HEK293 (cell line): Measurements from ENCODE around the gene CCDC92.
A peak's percentile ranks its signal among the peaks of the same experiment; 100 is the strongest.

Experiments used
- CTCF ChIA-PET: fragments of 350-600 bp; formaldehyde crosslinking; extraction: SDS; loops from one replicate; lab custom pipeline; 2021; ENCODE audit warnings: antibody characterized with exemption; lab: Yijun Ruan, JAX
- POLR2A ChIA-PET: fragments of 300-600 bp; formaldehyde crosslinking; extraction: SDS; loops from one replicate; lab custom pipeline; 2020; ENCODE audit warnings: antibody characterized with exemption, inconsistent platforms; lab: Yijun Ruan, JAX
- H3K27ac ChIP-seq: fragments of 200-500 bp; sonication (Bioruptor generic); 2 replicates; pipeline ENCODE4 v1.5.1; 2014; ENCODE audit warnings: low read depth, low read length, control low read depth, inconsistent platforms; ENCODE audit errors: extremely low read depth
- H3K36me3 ChIP-seq, 2 experiments: fragments of 200-500 bp in 1 of 2; sonication (Bioruptor generic) in 1 of 2; 1 replicate in 1 of 2; 2 replicates in 1 of 2; pipeline ENCODE4 v1.5.1; 2014 to 2017; ENCODE audit warnings: inconsistent platforms in 2 of 2, low read length in 2 of 2; ENCODE audit not compliant: control insufficient read depth in 2 of 2, insufficient read depth in 1 of 2
- H3K4me1 ChIP-seq: fragments of 200-500 bp; sonication (Bioruptor generic); 2 replicates; pipeline ENCODE4 v1.5.1; 2014; ENCODE audit warnings: mild to moderate bottlenecking, low read length, inconsistent platforms; ENCODE audit not compliant: control insufficient read depth, insufficient read depth
- H3K4me3 ChIP-seq: 2 replicates; pipeline ENCODE4 v1.5.1; 2011; ENCODE audit warnings: low read depth, mild to moderate bottlenecking, control low read depth, low read length, moderate library complexity
- H3K9me3 ChIP-seq: fragments of 200-500 bp; sonication (Bioruptor generic); 2 replicates; pipeline ENCODE4 v1.5.1; 2014; ENCODE audit warnings: low read depth, low read length, inconsistent platforms; ENCODE audit not compliant: control insufficient read depth, insufficient read depth
- HOXA7 ChIP-seq: sonication (generic); formaldehyde crosslinking; IDR thresholded peaks from 2 replicates; pipeline ENCODE4 v1.8.1; 2022; ENCODE audit warnings: missing genetic modification reagents, borderline replicate concordance
- KLF10 ChIP-seq: fragments of 450-650 bp; IDR thresholded peaks from 2 replicates; pipeline ENCODE4 v1.5.1; 2018; ENCODE audit warnings: missing biosample characterization, mild to moderate bottlenecking, missing genetic modification characterization
- SP7 ChIP-seq: fragments of 450-650 bp; formaldehyde crosslinking; IDR thresholded peaks from 2 replicates; pipeline ENCODE4 v1.5.1; 2016; ENCODE audit warnings: missing biosample characterization, missing genetic modification characterization
- WT1 ChIP-seq: fragments of 450-650 bp; formaldehyde crosslinking; IDR thresholded peaks from 2 replicates; pipeline ENCODE4 v1.5.1; 2016; ENCODE audit warnings: missing biosample characterization, missing genetic modification characterization
- ZFHX2 ChIP-seq: fragments of 450-650 bp; formaldehyde crosslinking; conservative IDR thresholded peaks from 2 replicates; pipeline ENCODE4 v1.5.1; 2016; ENCODE audit warnings: missing biosample characterization, missing genetic modification characterization
- ZIC2 ChIP-seq: fragments of 450-650 bp; formaldehyde crosslinking; IDR thresholded peaks from 2 replicates; pipeline ENCODE4 v1.5.1; 2016; ENCODE audit warnings: missing biosample characterization, missing genetic modification characterization
- ZNF155 ChIP-seq: fragments of 450-650 bp; formaldehyde crosslinking; IDR thresholded peaks from 2 replicates; pipeline ENCODE4 v1.5.1; 2016; ENCODE audit warnings: missing biosample characterization, missing genetic modification characterization
- ZNF157 ChIP-seq: fragments of 450-650 bp; formaldehyde crosslinking; IDR thresholded peaks from 2 replicates; pipeline ENCODE4 v1.5.1; 2016; ENCODE audit warnings: missing biosample characterization, missing genetic modification characterization
- ZNF169 ChIP-seq: fragments of 450-650 bp; formaldehyde crosslinking; IDR thresholded peaks from 2 replicates; pipeline ENCODE4 v1.5.1; 2016; ENCODE audit warnings: missing biosample characterization, missing genetic modification characterization
- ZNF24 ChIP-seq: fragments of 450-650 bp; formaldehyde crosslinking; IDR thresholded peaks from 2 replicates; pipeline ENCODE4 v1.5.1; 2016; ENCODE audit warnings: missing biosample characterization, missing genetic modification characterization
- ZNF335 ChIP-seq: fragments of 450-650 bp; formaldehyde crosslinking; conservative IDR thresholded peaks from 2 replicates; pipeline ENCODE4 v1.5.1; 2016; ENCODE audit warnings: missing biosample characterization, missing genetic modification characterization
- ZNF350 ChIP-seq: fragments of 450-650 bp; formaldehyde crosslinking; IDR thresholded peaks from 2 replicates; pipeline ENCODE4 v1.5.0; 2017; ENCODE audit warnings: missing biosample characterization, mild to moderate bottlenecking, missing genetic modification characterization
- ZNF518A ChIP-seq: fragments of 450-650 bp; formaldehyde crosslinking; conservative IDR thresholded peaks from 2 replicates; pipeline ENCODE4 v1.5.1; 2016; ENCODE audit warnings: low read depth, missing biosample characterization, missing genetic modification characterization
- ZNF529 ChIP-seq: fragments of 450-650 bp; formaldehyde crosslinking; IDR thresholded peaks from 2 replicates; pipeline ENCODE4 v1.5.1; 2017; ENCODE audit warnings: missing genetic modification characterization, missing biosample characterization; ENCODE audit not compliant: insufficient replicate concordance
- ZNF549 ChIP-seq: fragments of 450-650 bp; IDR thresholded peaks from 2 replicates; pipeline ENCODE4 v1.5.1; 2018; ENCODE audit warnings: missing biosample characterization, missing genetic modification characterization, mild to moderate bottlenecking, inconsistent platforms, moderate library complexity
- ZNF664 ChIP-seq: fragments of 450-650 bp; formaldehyde crosslinking; IDR thresholded peaks from 2 replicates; pipeline ENCODE4 v1.5.1; 2016; ENCODE audit warnings: missing biosample characterization, missing genetic modification characterization
- ZNF777 ChIP-seq: fragments of 450-650 bp; formaldehyde crosslinking; IDR thresholded peaks from 2 replicates; pipeline ENCODE4 v1.5.1; 2017; ENCODE audit warnings: missing biosample characterization, missing genetic modification characterization, borderline replicate concordance
- ZNF791 ChIP-seq: fragments of 450-650 bp; formaldehyde crosslinking; IDR thresholded peaks from 2 replicates; pipeline ENCODE4 v1.5.1; 2016; ENCODE audit warnings: missing biosample characterization, missing genetic modification characterization
- ZNF837 ChIP-seq: fragments of 450-650 bp; formaldehyde crosslinking; IDR thresholded peaks from 2 replicates; pipeline ENCODE4 v1.5.1; 2016; ENCODE audit warnings: missing biosample characterization, missing genetic modification characterization
- ZSCAN5A ChIP-seq: fragments of 450-650 bp; formaldehyde crosslinking; IDR thresholded peaks from 2 replicates; pipeline ENCODE4 v1.5.1; 2016; ENCODE audit warnings: missing biosample characterization, missing genetic modification characterization
- ZXDB ChIP-seq: fragments of 450-650 bp; formaldehyde crosslinking; IDR thresholded peaks from 2 replicates; pipeline ENCODE4 v1.5.1; 2016; ENCODE audit warnings: missing biosample characterization, missing genetic modification characterization
- TF ChIP-seq, protein P1 (sequence below): fragments of 450-650 bp; formaldehyde crosslinking; IDR thresholded peaks from 2 replicates; pipeline ENCODE4 v1.5.0; 2017; ENCODE audit warnings: missing biosample characterization, missing genetic modification characterization, borderline replicate concordance

Gene CCDC92

GRCh38 chr12:123995023-123995748 is 22.6 kb upstream of the CCDC92 start (continued):
- TF ChIP-seq ZNF157 (tag by site-specific recombination), result no peak

DNA sequence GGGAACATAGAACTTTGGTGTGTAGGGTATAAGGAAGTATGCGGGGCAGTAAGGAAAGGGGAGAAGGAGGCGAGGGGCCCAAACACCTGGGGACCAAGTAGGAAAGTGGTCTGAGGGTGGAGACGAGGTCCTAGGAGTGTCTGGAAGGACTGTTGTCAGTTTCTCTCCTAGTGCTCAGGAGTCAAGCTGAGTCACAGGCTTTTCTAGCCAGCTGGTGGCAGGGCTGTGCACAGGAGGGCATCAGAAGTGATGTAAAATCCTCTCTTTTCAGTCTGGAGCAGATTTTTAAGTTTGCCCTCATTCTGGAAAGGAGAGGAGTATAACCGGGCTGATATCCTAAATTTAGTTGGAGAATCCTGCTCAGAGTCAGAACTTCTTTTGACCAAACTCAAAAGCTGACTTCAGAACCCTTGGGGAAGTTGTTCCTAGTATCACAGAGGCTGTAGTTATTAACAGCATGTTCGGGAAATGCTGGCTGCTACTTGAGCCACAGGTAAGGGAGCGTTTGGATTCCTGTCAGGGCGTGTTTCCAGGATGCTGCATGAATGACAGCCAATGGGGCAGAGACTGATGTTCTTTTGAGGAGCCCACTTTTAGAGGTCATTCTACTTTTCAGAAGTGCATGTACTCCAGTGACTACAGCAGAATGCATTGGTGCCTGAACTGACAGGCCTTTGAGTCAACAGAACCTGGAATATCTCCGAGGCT is 19.6 kb upstream of the CCDC92 start:
- CTCF ChIA-PET, result interaction anchor here (0.6 to 1.0 kb wide), 2 partner anchors 8 to 294 kb away, joined by 3 read pairs; no protein-coding TSS in a partner anchor
- no peak overlapping the region for H3K27ac ChIP-seq
- POLR2A ChIA-PET, result interaction anchor here (1.3 kb wide), 1 partner anchor 20 kb away, joined by 3 read pairs; the partner anchor contains the start of genes CCDC92 and ZNF664
- peaks cover 18 to 68% of the 10 kb centered on the region in 2 experiments; a peak in 2 of 3 replicates for H3K36me3 ChIP-seq
- no peaks in the 10 kb centered on the region; the same call in 1 of the 2 replicates for H3K4me1 ChIP-seq
- H3K9me3 ChIP-seq, result no peaks in the 10 kb centered on the region
- no peak overlapping the region for H3K4me3 ChIP-seq
- TF ChIP-seq ZIC2 (tag by site-specific recombination) (peak; percentile 58; the same call in 1 of the 2 replicates), ZNF777 (tag by site-specific recombination) (no peak)

- Histone ChIP-seq H3K27ac (no peak overlapping the region), H3K4me3 (no peak overlapping the region), H3K36me3 (peaks cover 18 to 74% of the 10 kb centered on the region in 2 experiments; a peak in 2 of 3 replicates), H3K9me3 (no peaks in the 10 kb centered on the region), H3K4me1 (peaks cover under 1% of the 10 kb centered on the region; the same call in 1 of the 2 replicates)
- CTCF ChIA-PET, result interaction anchor here (0.6 to 2.0 kb wide), 4 partner anchors 7 to 293 kb away, joined by 3 to 10 read pairs (median 3); no protein-coding TSS in a partner anchor
- POLR2A ChIA-PET, result interaction anchor here (1.3 kb wide), 1 partner anchor 19 kb away, joined by 3 read pairs; the partner anchor contains the start of genes CCDC92 and ZNF664
- no peak for TF ChIP-seq ZNF837 (tag by site-specific recombination)
- TF ChIP-seq ZNF24 (tag by site-specific recombination), result no peak
- TF ChIP-seq ZNF791, result no peak
- TF ChIP-seq ZNF549, result no peak
- no peak for TF ChIP-seq ZNF664 (tag by site-specific recombination)
- TF ChIP-seq HOXA7 (CRISPR knock-in tag), result no peak
- no peak for TF ChIP-seq ZNF169
- no peak; the same call in 1 of the 2 replicates for TF ChIP-seq ZNF335 (tag by site-specific recombination)
- TF ChIP-seq, protein P1, sequence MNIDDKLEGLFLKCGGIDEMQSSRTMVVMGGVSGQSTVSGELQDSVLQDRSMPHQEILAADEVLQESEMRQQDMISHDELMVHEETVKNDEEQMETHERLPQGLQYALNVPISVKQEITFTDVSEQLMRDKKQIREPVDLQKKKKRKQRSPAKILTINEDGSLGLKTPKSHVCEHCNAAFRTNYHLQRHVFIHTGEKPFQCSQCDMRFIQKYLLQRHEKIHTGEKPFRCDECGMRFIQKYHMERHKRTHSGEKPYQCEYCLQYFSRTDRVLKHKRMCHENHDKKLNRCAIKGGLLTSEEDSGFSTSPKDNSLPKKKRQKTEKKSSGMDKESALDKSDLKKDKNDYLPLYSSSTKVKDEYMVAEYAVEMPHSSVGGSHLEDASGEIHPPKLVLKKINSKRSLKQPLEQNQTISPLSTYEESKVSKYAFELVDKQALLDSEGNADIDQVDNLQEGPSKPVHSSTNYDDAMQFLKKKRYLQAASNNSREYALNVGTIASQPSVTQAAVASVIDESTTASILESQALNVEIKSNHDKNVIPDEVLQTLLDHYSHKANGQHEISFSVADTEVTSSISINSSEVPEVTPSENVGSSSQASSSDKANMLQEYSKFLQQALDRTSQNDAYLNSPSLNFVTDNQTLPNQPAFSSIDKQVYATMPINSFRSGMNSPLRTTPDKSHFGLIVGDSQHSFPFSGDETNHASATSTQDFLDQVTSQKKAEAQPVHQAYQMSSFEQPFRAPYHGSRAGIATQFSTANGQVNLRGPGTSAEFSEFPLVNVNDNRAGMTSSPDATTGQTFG (tag by site-specific recombination), result no peak
- no peak for TF ChIP-seq ZSCAN5A
- TF ChIP-seq ZNF155 (tag by site-specific recombination), result no peak
- TF ChIP-seq ZNF518A (tag by site-specific recombination), result no peak
- TF ChIP-seq SP7, result peak; percentile 74
- no peak for TF ChIP-seq KLF10 (tag by site-specific recombination)
- TF ChIP-seq WT1 (tag by site-specific recombination), result no peak
- TF ChIP-seq ZNF529 (tag by site-specific recombination), result no peak
- no peak for TF ChIP-seq ZNF350 (tag by site-specific recombination)
- no peak for TF ChIP-seq ZFHX2 (tag by site-specific recombination)
- TF ChIP-seq ZXDB (tag by site-specific recombination), result no peak
Measured at GRCh38 chr12:123991372-123991951, 18.8 kb upstream of the CCDC92 start.
